Ovary (tissue), 3 donors: ENCODE data around the gene RBP5.

ENCODE experiments used
- EP300 ChIP-seq: sonication (generic); formaldehyde crosslinking; IDR thresholded peaks from one replicate; pipeline ENCODE4 v1.6.1; 2017; ENCODE audit warnings: antibody characterized with exemption
- POLR2A ChIP-seq: fragments of 450-650 bp; IDR thresholded peaks from one replicate; pipeline ENCODE4 v1.6.1; 2017; ENCODE audit warnings: antibody characterized with exemption, mild to moderate bottlenecking, moderate library complexity
- TF ChIP-seq, protein P1 (sequence below), 3 donors: fragments of 450-650 bp in 2 of 3; fragments of 200-600 bp in 1 of 3; IDR thresholded peaks; one replicate each; pipeline versions ENCODE4 v1.5.1 to v1.8.0; 2016 to 2022; ENCODE audit warnings: antibody characterized with exemption in 3 of 3, mild to moderate bottlenecking in 1 of 3
- donor health status: DM: no; HTN: no; CAD: no.

DNA sequence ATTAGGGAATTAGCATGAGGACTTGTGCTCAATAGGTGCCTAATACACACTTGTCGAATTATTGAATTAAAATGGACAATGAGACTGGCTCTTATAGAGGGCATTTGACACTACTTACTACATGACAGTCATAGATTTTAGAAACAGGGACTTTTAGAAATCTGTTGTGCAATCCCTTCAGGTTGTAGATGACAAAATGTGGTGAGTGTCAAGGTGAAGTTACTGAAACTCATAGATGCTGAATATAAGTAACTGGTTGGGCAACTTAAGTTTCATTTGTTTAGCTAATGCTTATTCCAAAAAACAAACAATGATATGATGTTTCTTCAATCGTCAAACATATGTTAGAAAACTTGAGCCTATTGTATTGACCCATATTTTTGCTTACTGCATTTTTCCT lies 47.9 kb upstream of the RBP5 start:
- TF ChIP-seq POLR2A (no peak), EP300 (no peak)
- TF ChIP-seq, protein P1, sequence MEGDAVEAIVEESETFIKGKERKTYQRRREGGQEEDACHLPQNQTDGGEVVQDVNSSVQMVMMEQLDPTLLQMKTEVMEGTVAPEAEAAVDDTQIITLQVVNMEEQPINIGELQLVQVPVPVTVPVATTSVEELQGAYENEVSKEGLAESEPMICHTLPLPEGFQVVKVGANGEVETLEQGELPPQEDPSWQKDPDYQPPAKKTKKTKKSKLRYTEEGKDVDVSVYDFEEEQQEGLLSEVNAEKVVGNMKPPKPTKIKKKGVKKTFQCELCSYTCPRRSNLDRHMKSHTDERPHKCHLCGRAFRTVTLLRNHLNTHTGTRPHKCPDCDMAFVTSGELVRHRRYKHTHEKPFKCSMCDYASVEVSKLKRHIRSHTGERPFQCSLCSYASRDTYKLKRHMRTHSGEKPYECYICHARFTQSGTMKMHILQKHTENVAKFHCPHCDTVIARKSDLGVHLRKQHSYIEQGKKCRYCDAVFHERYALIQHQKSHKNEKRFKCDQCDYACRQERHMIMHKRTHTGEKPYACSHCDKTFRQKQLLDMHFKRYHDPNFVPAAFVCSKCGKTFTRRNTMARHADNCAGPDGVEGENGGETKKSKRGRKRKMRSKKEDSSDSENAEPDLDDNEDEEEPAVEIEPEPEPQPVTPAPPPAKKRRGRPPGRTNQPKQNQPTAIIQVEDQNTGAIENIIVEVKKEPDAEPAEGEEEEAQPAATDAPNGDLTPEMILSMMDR (IDR thresholded peaks at IDR 0.05) = no peak
